HCT116 (cell line): ENCODE measurements around the gene AGGF1. TPM values are rescaled to one million over a fixed set of nuclear protein-coding genes. Genes with fewer than 3 reads are reported as not detected.

ENCODE experiments used
- ATAC-seq: fragments of 200-7000 bp; cut with Tn5 transposase; 2 replicates; pipeline ENCODE4 v1.9.1; 2020; ENCODE audit warnings: mild to moderate bottlenecking, moderate library complexity
- BruUV-seq: library from RNA; stranded (reverse); fragments of 400-500 nt; replicated peaks from 2 replicates; lab custom pipeline; 2021; lab: Mats Ljungman, UMichigan
- CTCF ChIA-PET: fragments of 300-600 bp; sonication (Branson Sonifier 250); formaldehyde crosslinking; loops from one replicate; lab custom pipeline; 2021; ENCODE audit warnings: antibody characterized with exemption; lab: Charles Lee
- POLR2A ChIA-PET: fragments of 300-600, 350-600 bp; sonication (Branson Sonifier 250); formaldehyde crosslinking; loops from one replicate; lab custom pipeline; 2021; ENCODE audit warnings: antibody characterized with exemption; lab: Charles Lee
- RAD21 ChIA-PET, 2 experiments: fragments of 300-600 bp; sonication (Branson Sonifier 250); formaldehyde crosslinking; loops; one replicate each; lab custom pipeline; 2023; ENCODE audit warnings: low total read pairs in 2 of 2; ENCODE audit not compliant: uncharacterized antibody in 2 of 2, unreplicated experiment in 2 of 2, low non-redundant PET in 1 of 2; lab: Charles Lee
- DNase-seq: peaks from one replicate; pipeline ENCODE4 v3.0.0-alpha.2; 2010; ENCODE audit warnings: low read depth, low spot score
- H2AFZ ChIP-seq: fragments of 200-600 bp; shearing (Covaris generic), sonication (generic); 2 replicates; pipeline ENCODE4 v1.6.1; 2017; ENCODE audit warnings: low read depth, mixed run types, mixed read lengths, antibody characterized with exemption, low read length; ENCODE audit not compliant: poor library complexity, severe bottlenecking
- H3K27ac ChIP-seq: 2 replicates; pipeline ENCODE4 v1.5.1; 2012; ENCODE audit warnings: low read depth, low read length
- H3K27me3 ChIP-seq: fragments of 200-600 bp; sonication (generic); 2 replicates; pipeline ENCODE4 v1.6.1; 2016; ENCODE audit warnings: mixed run types, low read length, mixed read lengths; ENCODE audit not compliant: insufficient read depth
- H3K36me3 ChIP-seq, 2 experiments: fragments of 200-500 bp in 1 of 2; fragments of 200-600 bp in 1 of 2; sonication (Bioruptor generic) in 1 of 2; sonication (generic) in 1 of 2; 2 replicates each; pipeline versions ENCODE4 v1.5.1 to v1.6.1; 2014 to 2016; ENCODE audit warnings: low read length in 2 of 2, inconsistent platforms in 1 of 2, mixed read lengths in 1 of 2, mixed run types in 1 of 2; ENCODE audit not compliant: insufficient read depth in 2 of 2, control insufficient read depth in 1 of 2
- H3K4me1 ChIP-seq, 2 experiments: fragments of 200-600 bp in 1 of 2; sonication (generic) in 1 of 2; 2 replicates each; pipeline versions ENCODE4 v1.5.1 to v1.6.1; 2012 to 2017; ENCODE audit warnings: low read length in 2 of 2, inconsistent platforms in 1 of 2, mild to moderate bottlenecking in 1 of 2, mixed read lengths in 1 of 2, mixed run types in 1 of 2, moderate library complexity in 1 of 2; ENCODE audit not compliant: insufficient read depth in 2 of 2, control insufficient read depth in 1 of 2
- H3K4me2 ChIP-seq: fragments of 200-600 bp; sonication (generic); 2 replicates; pipeline ENCODE4 v1.6.1; 2017; ENCODE audit warnings: mixed run types, low read length, mixed read lengths
- H3K4me3 ChIP-seq, 2 experiments: fragments of 200-600 bp in 1 of 2; sonication (generic) in 1 of 2; replicated peaks in 1 of 2; 2 replicates each; pipeline ENCODE4 v1.5.1; 2011 to 2016; ENCODE audit warnings: low read length in 2 of 2, control low read depth in 1 of 2, low read depth in 1 of 2, mild to moderate bottlenecking in 1 of 2, mixed read lengths in 1 of 2, mixed run types in 1 of 2
- H3K79me2 ChIP-seq: fragments of 200-600 bp; sonication (generic); 2 replicates; pipeline ENCODE4 v1.6.1; 2017; ENCODE audit warnings: mild to moderate bottlenecking, mixed run types, low read length, moderate library complexity, mixed read lengths; ENCODE audit not compliant: insufficient read depth
- H3K9ac ChIP-seq: fragments of 200-600 bp; sonication (generic); 2 replicates; pipeline ENCODE4 v1.6.1; 2016; ENCODE audit warnings: low read length, mixed read lengths
- H3K9me2 ChIP-seq: fragments of 200-600 bp; sonication (generic), shearing (Covaris generic); 2 replicates; pipeline ENCODE4 v1.6.1; 2017; ENCODE audit warnings: mixed run types, mild to moderate bottlenecking, moderate library complexity; ENCODE audit not compliant: insufficient read depth
- H3K9me3 ChIP-seq, 2 experiments: fragments of 200-500 bp in 1 of 2; fragments of 200-600 bp in 1 of 2; sonication (Bioruptor generic) in 1 of 2; sonication (generic) in 1 of 2; 2 replicates each; pipeline ENCODE4 v1.6.1; 2014 to 2017; ENCODE audit warnings: low read length in 2 of 2, mixed read lengths in 2 of 2, inconsistent platforms in 1 of 2, low read depth in 1 of 2, mild to moderate bottlenecking in 1 of 2, mixed run types in 1 of 2, moderate library complexity in 1 of 2; ENCODE audit not compliant: control insufficient read depth in 1 of 2, insufficient read depth in 1 of 2
- H4K20me1 ChIP-seq: fragments of 200-600 bp; sonication (generic), shearing (Covaris generic); 2 replicates; pipeline ENCODE4 v1.6.1; 2017; ENCODE audit warnings: mixed run types, mild to moderate bottlenecking, moderate library complexity; ENCODE audit not compliant: insufficient read depth
- ATF3 ChIP-seq: IDR thresholded peaks from 2 replicates; pipeline ENCODE4 v1.6.1; 2012
- CBX3 ChIP-seq: IDR thresholded peaks from 2 replicates; pipeline ENCODE4 v1.6.1; 2012; ENCODE audit warnings: low read depth
- CEBPB ChIP-seq: IDR thresholded peaks from 2 replicates; pipeline ENCODE4 v1.6.1; 2012; ENCODE audit warnings: low read depth
- CTCF ChIP-seq, 3 experiments: fragments of 200-600 bp in 1 of 3; sonication (generic) in 1 of 3; IDR thresholded peaks in 2 of 3; conservative IDR thresholded peaks in 1 of 3; 2 replicates each; pipeline ENCODE4 v1.5.1; 2012 to 2017; ENCODE audit warnings: low read depth in 2 of 3, low read length in 2 of 3, antibody characterized with exemption in 1 of 3, borderline replicate concordance in 1 of 3, control low read depth in 1 of 3, mild to moderate bottlenecking in 1 of 3, mixed read lengths in 1 of 3, mixed run types in 1 of 3, moderate library complexity in 1 of 3; ENCODE audit not compliant: insufficient read depth in 1 of 3
- EGR1 ChIP-seq: IDR thresholded peaks from 2 replicates; pipeline ENCODE4 v1.6.1; 2012; ENCODE audit warnings: low read depth
- ELF1 ChIP-seq: IDR thresholded peaks from 2 replicates; pipeline ENCODE4 v1.6.1; 2012; ENCODE audit warnings: low read depth, borderline replicate concordance
- EZH2 ChIP-seq: fragments of 200-600 bp; sonication (generic); IDR thresholded peaks from 2 replicates; pipeline ENCODE4 v1.6.1; 2017; ENCODE audit warnings: antibody characterized with exemption, mixed run types
- EZH2phosphoT487 ChIP-seq: fragments of 200-600 bp; IDR thresholded peaks from 2 replicates; pipeline ENCODE4 v1.6.1; 2018; ENCODE audit warnings: antibody characterized with exemption, borderline replicate concordance
- FOSL1 ChIP-seq: IDR thresholded peaks from 2 replicates; pipeline ENCODE4 v1.6.1; 2012; ENCODE audit warnings: low read depth
- POLR2AphosphoS5 ChIP-seq: IDR thresholded peaks from 2 replicates; pipeline ENCODE4 v1.6.1; 2011; ENCODE audit warnings: mild to moderate bottlenecking, low read depth, low read length, moderate library complexity
- RAD21 ChIP-seq: IDR thresholded peaks from 2 replicates; pipeline ENCODE4 v1.6.1; 2012; ENCODE audit warnings: low read depth, mild to moderate bottlenecking
- REST ChIP-seq: IDR thresholded peaks from 2 replicates; pipeline ENCODE4 v1.6.1; 2012; ENCODE audit warnings: low read depth
- SIN3A ChIP-seq: IDR thresholded peaks from 2 replicates; pipeline ENCODE4 v1.6.1; 2012; ENCODE audit warnings: low read depth
- SP1 ChIP-seq: IDR thresholded peaks from 2 replicates; pipeline ENCODE4 v1.6.1; 2012; ENCODE audit warnings: low read depth
- SRF ChIP-seq: IDR thresholded peaks from 2 replicates; pipeline ENCODE4 v1.6.1; 2012; ENCODE audit warnings: low read depth
- TCF7L2 ChIP-seq: IDR thresholded peaks from 2 replicates; pipeline ENCODE4 v1.7.0; 2011; ENCODE audit warnings: borderline replicate concordance, inconsistent platforms; ENCODE audit not compliant: insufficient read depth, insufficient read length; ENCODE audit errors: extremely low read depth
- YY1 ChIP-seq: IDR thresholded peaks from 2 replicates; pipeline ENCODE4 v1.6.1; 2011; ENCODE audit warnings: low read length, low read depth, moderate library complexity, mild to moderate bottlenecking; ENCODE audit not compliant: insufficient replicate concordance; ENCODE audit errors: extremely low read depth
- ZBTB33 ChIP-seq: IDR thresholded peaks from 2 replicates; pipeline ENCODE4 v1.6.1; 2011; ENCODE audit warnings: mild to moderate bottlenecking, low read length, moderate library complexity; ENCODE audit not compliant: insufficient replicate concordance; ENCODE audit errors: extremely low read depth
- ZFX ChIP-seq: fragments of 450-650 bp; IDR thresholded peaks from 2 replicates; pipeline ENCODE4 v1.6.1; 2017
- ZNF274 ChIP-seq: fragments of 200-500 bp; sonication (Bioruptor generic); IDR thresholded peaks from 2 replicates; pipeline ENCODE4 v1.6.1; 2014; ENCODE audit warnings: mild to moderate bottlenecking, low read depth, low read length, inconsistent platforms
- intact Hi-C: fragments of 100-400 bp; cut with micrococcal nuclease; formaldehyde crosslinking; loops from 2 replicates; pipeline ENCODE4 v1.10.0; 2022
- total RNA-seq: library from RNA; stranded (reverse); gene quantifications from one replicate; pipeline ENCODE4 v1.2.1, GENCODE V29; 2021; ENCODE audit not compliant: unreplicated experiment

AGGF1 gene
- total RNA-seq, 1 experiment from 2014 or later, result 22.2 TPM

- H3K9ac ChIP-seq, result no peak overlapping the region
- DNase-seq, result no peak
- no peak overlapping the region for H3K4me3 ChIP-seq
- no peak overlapping the region for H3K4me2 ChIP-seq
- H3K36me3 ChIP-seq, result no peaks in the 10 kb centered on the region
- intact Hi-C loops, result loop anchor here (5.0 kb wide), 1 partner anchor 37 kb away; no protein-coding TSS in a partner anchor
- no TSS peak for BruUV-seq
- ChIA-PET POLR2A (no interaction called here), CTCF (interaction anchor here (0.7 kb wide), 1 partner anchor 148 kb away, joined by 3 read pairs; no protein-coding TSS in a partner anchor), RAD21 (no interaction called here)
- no peaks in the 10 kb centered on the region for H3K27me3 ChIP-seq
- no peaks in the 10 kb centered on the region for H3K9me2 ChIP-seq
- no peak overlapping the region for H2AFZ ChIP-seq
- H3K79me2 ChIP-seq, result no peaks in the 10 kb centered on the region
- H3K4me1 ChIP-seq, result peaks cover 0 to 1% of the 10 kb centered on the region in 2 experiments; a peak in 1 of 4 replicates
- no peaks in the 10 kb centered on the region for H3K9me3 ChIP-seq
- TF ChIP-seq CEBPB, result no peak
- TF ChIP-seq ELF1, result no peak
- no peak for TF ChIP-seq POLR2AphosphoS5
- TF ChIP-seq ZBTB33, result no peak
- no peak for TF ChIP-seq TCF7L2
- no peak for TF ChIP-seq YY1
- no peak for TF ChIP-seq CTCF (IDR thresholded peaks at IDR 0.05 in 2 of 3, conservative IDR thresholded peaks at IDR 0.05 in 1 of 3; ENCODE audit: borderline replicate concordance in 1 of 3, insufficient read depth in 1 of 3, low read depth in 2 of 3, low read length in 2 of 3)
- TF ChIP-seq SP1, result no peak
- no peak for TF ChIP-seq ZNF274
- TF ChIP-seq REST, result no peak
- TF ChIP-seq EGR1, result no peak
- TF ChIP-seq FOSL1, result no peak
- TF ChIP-seq SIN3A, result no peak
- no peak for TF ChIP-seq RAD21
- no peak for TF ChIP-seq ATF3
- TF ChIP-seq EZH2phosphoT487, result no peak
- TF ChIP-seq CBX3, result no peak
- TF ChIP-seq SRF, result no peak
- no peak for TF ChIP-seq EZH2
- TF ChIP-seq ZFX, result no peak
- no peak overlapping the region for H3K27ac ChIP-seq
- H4K20me1 ChIP-seq, result no peaks in the 10 kb centered on the region
- ATAC-seq, result no peak
Measured at GRCh38 chr5:76994337-76994736, 35.9 kb upstream of the AGGF1 start.
